GM19463 (cell line): ENCODE measurements around the gene SLC1A5.

Experiments used
- ATAC-seq: cut with Tn5 transposase; IDR thresholded peaks from one replicate; pipeline ENCODE4 v1.9.1; 2021; ENCODE audit warnings: mild to moderate bottlenecking, moderate library complexity; ENCODE audit not compliant: unreplicated experiment

Gene SLC1A5

DNA sequence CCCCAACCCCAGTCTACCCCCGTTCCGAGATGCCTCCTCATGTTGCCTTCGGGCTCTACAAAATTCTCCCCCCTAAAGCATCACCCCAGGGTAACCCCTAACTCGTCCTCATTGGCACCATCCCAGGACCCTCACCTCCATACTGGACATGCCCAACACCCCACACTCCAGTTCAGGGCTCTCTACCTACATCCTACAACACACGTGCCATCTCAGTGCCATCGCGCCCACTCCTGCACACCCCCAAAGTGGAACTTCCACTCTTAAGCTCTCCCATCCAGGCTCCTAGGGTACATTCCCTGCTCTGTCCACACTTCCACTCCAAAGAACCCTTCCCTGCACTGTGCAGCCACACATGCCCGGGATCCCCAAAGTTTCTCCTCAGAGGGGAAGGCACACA, 43.4 kb downstream of the SLC1A5 start:
- ATAC-seq = no peak

DNA sequence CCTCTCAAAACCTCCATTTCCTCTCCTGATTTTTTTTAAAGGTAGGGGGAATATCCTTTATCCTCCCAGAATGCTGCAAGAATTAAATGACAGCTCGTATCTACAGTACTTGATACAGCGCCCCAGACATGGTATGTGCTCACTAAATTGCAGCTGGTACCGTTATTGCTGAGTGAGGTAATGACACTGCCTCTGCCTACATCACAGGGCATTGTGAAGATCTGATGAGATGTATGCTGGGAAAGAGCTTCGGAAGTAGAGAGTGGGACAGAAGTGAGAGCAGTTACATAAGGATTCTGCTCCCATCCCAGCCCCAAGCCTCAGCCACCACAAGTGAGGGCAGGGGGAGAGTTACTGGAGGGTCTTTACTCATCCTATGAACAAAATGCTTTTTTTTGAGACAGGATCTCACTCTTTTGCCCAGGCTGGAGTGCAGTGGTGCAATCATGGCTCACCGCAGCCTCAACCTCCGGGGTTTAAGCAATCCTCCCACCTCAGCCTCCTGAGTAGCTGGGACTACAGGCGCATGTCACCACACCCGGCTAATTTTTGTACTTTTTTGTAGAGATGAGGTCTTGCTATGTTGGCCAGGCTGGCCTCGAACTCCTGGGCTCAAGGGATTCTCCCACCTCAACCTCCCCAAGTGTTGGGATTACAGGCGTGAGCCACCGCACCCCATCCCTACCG, 44.2 kb downstream of the SLC1A5 start:
- ATAC-seq = no peak

DNA sequence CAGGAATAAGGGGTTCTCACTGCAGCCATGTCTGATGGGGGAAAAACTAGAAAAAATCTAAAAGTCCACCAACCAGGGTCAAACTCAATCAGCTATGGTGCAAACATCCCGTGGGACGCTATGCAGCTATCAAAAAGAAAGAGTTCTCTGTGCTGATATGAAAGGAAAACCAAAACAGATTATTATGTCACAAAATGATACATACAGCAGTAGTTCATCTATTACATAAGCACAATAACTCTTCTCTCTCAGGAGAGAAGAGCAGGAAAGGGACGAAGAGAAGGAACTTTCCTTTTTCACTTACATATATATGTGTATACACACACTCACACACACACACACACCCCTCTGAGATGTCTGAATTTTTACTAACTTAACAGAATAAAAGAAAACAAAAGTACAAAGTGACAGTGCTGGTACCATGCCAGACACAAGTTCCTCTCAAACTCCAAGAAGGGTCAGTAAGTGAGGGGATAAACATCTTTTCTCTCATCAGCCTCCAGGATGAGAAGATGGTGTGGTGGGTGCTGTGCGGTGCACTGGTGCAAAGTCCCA, 45.4 kb downstream of the SLC1A5 start:
- no peak for ATAC-seq

DNA sequence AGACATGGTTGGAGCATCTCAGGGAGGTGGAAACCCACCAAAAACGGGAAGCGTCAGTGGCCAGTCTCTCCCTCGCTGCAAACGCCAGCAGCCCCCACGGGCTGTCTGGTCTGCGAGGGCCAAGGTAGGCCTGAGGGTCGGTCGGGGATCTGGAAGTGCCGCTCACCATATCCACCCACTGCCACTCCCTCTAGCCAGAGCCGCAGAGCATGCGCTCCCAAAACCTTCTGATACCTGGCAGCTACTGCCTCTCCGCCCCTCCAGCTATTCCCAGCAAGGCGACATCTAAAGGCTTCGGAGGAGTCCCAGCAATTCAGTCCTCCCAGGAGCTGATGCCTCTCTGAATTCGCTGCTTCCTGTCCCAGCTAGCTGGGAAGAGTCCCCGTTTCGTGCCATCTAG, 46.9 kb downstream of the SLC1A5 start:
- ATAC-seq = no peak

DNA sequence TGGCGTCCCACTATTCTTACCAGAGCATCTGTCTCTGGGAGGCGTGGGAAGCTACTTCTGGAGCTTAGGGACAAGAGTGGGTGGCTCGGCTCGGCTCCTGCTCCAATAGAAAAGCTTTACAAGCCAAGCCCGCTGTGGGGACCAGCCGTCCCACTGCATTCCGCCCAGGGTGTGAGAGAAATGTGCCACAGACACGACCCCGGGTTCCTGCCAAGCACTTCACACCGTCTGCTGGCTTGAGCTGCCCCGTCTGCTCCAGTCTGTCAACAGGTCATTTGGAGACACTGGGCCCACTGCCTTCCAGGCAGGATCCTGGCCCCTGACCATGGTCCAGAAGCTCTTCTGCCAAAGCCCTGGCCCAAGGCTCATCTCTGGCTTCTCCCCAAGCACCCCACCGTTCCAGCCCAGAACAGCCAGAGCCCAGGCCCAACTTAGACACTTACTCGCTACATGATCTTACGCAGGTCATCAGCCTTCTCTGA, 49.1 kb downstream of the SLC1A5 start:
- ATAC-seq = no peak

DNA sequence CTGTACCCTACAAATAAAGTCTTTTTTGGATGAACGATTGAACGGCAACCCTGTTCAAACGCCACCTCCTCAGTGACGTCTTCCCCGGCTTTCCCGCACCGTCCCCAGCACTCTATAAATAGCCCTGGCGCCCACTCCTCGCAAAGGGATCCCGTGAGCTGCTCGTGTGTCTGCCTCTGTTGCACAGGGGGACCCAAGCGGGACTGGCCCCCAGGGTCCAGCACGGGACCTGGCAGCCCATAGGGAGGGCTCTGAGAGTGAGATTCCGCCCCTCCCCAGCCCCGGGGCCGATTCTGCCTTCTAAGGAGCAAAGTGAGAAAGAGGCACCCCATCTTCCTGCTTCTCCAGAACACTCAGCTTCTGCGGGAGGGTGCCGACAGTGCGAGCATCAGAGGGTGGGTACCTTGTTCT, 50.6 kb downstream of the SLC1A5 start:
- ATAC-seq = no peak

DNA sequence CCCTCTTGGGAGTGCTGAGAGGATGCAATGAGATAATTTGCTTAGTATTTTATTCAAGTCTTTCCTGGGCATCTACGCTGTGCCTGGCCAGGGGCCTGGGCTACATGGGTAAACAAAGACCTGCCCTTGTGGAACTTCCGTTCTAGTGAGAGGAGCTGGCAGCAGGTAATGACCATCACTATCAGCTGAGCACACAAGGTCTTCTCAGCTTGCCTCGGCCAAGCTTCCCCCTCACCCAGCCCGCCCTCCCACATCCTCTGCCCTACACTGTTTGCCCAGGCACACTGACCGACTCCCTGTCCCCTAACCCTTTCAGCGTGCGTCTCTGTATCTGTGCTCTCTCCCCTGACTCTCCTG, 51.1 kb downstream of the SLC1A5 start:
- no peak for ATAC-seq

DNA sequence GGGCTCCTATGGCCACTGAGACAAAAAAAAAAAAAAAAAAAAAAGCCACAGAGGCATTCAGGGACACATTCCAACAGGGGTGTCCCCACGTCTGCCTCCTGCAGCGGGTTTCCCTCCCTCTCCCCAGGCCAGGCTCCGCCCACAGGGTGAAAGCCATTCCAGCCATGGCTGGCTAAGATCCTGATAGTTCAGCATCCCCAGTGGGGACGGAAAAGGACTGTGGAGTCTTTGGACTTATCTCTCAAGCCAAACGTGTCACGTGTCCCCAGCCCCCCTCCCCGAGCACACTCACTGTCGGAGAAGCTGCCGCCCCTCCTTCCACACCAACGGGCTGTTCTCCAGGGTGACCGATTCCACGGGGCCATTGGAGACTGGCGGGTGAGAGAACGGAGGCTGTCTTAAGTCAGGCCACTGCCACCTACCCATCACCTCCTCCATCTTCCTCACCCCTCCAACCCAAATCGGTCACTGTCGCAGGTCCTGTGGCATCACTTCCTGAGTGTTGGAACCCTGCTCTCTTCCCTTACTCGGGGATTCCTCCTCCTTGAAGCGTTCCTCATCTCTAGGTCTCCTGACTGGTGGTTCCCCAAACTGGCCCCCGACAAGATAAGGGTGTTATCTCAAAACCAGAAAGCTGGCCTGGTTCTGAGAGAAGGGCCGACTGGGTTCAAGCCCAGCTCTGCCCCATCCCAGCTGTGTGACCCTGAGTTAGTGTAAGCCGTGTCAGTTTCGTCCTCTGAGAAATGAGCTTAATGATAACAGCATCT, 51.7 kb downstream of the SLC1A5 start:
- no peak for ATAC-seq

DNA sequence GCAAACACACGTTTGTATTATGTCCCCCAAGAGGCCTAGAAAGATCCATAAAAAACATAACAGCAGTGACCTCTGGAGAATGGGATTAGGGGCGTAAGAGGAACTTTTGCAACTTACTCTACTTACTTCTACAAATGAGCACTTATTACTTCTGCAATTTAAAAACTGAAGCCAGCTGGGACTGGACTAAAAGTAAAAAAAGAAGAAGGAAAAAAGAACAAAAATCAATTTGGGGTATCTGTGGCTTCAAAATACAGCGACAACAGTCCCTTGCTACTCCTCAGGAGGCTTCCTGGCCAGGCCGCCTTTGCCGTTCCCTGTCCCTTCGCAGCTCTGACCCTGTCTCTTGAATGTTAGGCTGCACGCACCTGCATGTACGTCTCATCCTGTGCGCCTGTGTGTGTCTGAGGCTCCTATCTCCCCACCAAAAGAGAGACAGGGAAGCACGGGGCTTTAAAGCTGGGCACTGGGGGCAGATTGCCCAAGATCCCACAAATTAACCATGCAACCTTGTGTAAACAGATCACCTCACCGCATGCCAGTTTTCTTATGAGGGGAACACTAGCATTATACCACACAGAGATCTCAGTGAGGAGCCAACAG, 54.6 kb downstream of the SLC1A5 start:
- no peak for ATAC-seq

DNA sequence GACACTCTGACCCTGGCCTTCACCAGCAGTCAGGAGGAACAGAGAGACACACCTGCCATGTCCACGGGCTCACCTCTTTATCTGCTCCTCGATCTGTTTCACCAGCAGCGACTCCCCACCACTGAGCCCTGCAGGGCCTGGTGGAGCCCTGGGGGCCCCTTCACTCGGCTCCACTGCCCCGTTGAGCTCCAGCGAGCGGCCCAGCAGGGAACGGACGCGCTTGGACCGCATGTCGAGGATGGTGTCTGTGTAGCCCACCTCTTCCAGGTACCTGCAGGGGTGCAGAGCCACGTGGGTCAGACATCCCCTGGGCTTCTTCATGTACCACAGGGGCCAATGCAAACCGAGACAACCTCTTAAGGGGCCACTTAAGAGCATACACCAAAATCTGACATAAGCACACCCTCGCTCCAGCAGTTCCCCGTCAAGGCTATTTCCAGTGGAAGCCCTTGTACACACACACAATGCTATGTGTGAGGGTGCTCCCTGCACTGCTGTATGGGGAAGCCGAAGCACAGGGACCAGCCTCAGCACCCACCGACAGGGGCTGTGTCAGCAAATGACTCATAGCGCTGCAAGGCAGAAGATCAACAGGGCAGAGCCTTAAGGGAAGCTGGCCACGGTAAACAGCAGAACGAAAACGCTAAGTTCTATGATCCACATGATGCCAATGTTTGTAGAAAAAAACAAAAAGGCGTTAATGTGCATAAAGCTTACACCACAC, 55.3 kb downstream of the SLC1A5 start:
- ATAC-seq = no peak

DNA sequence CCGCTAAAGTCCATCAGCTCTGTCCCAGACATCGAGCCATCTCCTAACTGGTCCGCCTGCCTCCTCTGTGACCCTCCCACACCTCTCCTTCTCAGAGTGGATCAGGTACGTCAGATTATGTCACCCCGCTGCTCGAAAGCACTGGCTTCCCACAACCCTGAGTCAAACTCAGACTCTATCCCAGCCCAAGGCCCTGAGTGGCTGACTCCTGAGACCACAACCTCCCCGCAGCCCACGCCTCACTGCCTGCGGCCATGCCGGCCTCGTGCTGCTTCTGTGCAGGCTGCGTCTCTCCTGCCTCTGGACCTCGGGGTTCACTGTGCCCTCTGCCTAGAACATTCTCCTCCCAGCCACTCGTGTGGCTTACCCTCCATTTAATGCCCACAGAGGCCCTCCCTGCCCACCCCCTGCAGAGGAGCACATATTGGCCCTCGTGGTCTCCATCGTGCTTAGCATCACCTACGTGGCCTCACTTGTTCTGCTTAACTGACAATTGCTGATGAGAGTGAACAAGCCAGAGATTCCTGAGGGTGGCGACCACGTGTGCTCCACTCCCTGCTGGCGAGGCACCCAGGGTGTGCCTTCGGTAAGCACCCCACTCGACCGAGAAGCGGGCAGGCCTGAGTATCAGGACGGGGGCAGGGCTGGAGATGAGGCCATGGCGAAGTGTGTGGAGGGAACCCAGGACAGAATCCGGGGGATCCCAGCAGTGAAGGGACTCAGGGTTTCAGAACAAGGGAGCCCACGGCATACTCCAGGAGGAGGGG, 56.0 kb downstream of the SLC1A5 start:
- no peak for ATAC-seq

DNA sequence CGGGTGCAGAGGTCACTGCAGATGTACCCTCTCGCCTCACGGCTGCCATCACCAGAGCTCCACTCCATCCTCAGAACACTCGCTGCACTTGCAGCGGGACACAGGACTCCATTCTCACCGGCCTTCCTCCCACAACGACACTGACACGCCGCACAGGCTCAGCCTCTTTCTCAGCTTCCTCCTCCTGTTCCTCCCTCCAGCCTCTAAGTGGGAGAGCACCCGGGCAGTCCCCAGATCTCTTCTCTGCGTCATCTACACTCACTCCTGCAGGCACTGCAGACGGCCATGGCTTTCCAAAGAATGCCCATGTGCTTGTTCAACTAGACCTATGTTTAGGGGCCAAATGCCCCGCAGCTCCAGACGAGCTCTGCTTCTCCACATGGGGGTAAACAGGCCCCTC, 56.8 kb downstream of the SLC1A5 start:
- ATAC-seq = no peak

DNA sequence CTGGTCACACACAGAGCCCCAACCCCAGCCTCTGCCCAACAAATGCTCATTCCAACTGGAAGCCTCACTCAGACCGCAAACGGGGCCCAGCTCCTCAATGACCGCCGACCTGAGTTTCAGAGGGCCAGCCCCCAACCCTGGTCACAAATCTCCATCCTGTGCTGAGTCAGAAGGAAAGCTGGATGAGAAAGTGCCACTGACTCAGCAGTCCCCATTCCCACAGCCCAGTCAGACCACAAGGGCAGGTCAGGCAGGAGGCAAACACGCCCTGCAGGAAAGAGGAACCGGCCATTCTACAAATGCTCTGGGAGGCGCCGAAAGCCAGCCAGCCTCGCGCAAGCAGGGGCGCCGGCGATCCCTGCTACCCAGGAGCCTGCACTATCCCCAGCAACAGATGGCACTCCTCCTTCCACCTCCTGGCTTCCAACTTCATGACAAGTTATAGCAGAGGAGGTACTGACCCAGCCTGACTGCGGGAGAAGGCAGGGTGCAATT, 57.3 kb downstream of the SLC1A5 start:
- ATAC-seq = no peak

DNA sequence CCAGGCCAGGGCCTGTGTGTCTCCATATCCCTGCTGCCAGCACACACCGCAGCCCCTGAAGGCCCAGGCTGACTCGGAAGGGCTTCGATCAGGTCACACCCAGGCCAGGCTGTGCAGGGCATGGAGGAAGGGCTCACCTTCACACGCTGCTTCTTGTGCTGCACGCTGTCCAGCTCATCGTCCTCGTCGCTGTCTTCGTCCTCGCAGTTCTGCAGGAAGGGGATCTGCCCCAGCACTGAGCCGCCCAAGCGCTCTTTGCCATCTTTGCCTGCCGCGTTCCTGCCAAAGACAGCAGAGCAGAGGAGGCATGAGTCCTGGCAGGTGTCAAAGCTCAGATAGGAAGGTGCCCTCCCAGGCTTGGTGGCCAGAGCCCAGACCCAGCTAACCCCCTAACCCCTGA, 57.8 kb downstream of the SLC1A5 start:
- ATAC-seq = no peak

DNA sequence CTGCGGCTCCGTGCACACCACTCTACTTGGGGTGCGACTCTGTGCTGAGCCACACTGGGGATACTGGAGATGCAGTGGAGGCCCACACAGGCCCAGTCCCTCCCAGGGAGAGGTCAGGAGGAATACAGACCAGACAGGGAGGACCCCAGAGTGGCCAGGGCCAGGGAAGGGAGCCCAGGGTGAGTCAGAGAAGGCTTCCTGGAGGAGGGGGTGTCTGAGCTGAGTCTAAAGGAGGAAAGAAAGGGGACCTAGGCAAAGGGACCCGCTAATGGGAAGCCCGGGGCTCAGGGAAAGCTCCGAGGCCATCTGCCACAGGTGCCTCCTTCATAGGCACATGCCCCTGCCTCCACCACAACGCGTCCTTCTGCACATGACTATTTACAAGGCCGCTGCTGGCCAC, 58.2 kb downstream of the SLC1A5 start:
- no peak for ATAC-seq

DNA sequence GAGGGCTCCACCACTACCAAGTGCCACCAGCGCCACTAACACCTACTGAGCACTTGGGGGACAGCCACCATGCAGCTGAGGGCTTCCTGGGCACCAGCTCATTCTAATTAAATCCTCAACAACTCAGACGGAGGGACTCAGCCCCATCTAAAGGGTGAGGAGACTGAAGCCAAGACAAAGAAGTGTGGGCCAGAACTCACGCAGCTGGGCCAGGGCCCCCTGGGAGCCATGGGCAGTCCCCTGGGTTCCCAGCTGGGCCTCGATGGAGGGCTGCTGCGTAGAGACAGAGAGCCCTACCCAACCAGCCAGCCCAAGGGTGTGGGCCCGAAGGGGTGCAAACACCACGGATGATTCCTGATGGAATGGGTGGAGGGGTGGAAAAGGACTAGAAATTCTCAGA, 58.7 kb downstream of the SLC1A5 start:
- no peak for ATAC-seq

DNA sequence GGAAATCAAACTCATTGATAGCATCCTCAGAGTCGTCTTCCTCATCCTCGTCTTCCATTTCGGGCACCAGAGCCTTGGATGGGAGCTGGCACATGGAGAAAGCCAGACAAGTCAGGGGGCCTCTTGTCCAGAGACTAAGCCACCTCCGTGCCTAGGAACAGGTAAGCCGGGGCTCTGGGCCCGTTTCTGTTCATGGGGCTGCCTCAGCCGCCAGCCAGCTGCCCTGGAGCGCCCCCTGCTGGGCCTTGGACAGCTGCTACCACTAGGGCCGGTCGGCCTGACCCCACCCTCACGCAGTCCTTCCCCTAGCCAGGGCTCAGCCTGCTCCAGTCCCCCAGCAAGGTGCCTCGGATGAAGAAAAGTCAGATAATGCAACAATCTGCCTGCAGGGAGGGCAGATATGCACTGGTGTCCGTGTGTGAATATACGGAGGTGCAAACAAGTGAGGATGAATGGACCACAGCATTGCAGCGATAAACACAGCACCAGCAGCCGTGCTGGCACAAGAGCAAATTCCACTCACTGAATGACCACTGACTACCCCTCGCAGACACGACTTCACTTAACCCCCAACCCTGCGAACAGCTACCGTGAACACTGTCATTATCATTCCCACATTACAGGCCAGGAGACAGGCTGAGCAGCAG, 59.6 kb downstream of the SLC1A5 start:
- no peak for ATAC-seq

DNA sequence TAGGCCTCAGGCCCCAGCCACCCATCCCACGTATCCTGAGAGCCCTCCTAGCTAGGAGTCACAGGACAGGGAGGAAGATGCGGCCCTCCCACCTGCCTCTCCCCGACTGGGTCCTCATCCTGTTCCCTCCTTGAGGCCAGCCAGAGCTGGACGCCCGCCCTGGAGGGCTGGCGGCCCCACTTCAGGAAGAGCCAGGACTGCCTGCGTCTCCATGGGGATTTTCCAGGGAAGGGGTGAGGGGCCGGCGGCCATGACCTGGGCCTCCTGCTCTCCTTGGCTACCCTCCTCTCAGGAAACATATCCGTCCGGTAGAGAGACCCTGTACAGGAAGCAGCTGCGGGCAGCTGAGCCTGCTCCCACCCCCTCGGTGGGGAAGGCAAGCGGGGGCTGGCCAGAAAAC, 60.2 kb downstream of the SLC1A5 start:
- ATAC-seq = no peak

DNA sequence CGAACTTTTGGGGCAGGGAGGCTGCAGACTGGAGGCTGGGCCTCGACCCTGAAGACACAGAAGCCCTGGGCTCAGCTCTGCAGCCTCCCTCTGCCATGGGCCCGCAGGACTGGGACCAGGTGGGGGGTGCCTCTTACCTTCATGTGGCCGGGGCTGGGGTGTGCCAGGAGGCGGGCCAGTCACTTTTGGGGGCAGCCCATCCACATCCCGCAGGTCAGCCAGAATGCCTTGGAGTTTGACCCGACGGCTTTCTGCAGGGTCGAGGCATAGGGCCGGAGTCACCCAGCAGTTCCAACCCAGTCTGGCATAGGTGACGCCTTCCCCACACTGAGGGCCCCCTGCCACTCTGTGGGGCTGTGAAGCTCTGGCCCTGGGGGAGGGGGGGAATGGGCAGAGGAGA, 60.6 kb downstream of the SLC1A5 start:
- no peak for ATAC-seq

DNA sequence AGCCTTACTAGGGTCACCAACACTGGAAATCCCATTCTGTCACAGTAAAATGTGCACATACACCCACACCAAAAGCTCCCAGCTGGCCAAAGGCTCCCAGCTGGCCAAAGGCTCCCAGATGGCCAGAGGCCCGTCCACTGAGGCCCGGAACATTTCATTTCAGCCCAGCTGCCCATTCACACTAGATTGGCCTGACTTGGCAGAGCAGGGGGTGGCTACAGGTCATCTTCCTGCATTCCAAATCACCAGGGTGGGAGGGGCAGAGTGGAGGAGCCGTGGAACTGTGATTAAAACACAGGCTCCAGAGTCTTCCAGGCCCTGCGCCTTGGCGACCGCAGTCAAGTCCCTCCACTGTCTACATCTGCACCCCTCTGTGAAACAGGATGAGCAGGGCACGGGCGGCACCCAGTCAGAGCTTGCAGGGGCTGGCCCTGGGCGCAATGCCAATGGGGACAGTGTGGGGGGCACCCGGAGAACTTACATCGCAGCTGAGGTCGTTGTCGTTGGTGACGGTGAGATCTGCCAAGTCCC, 61.4 kb downstream of the SLC1A5 start:
- ATAC-seq = no peak
